GM12874 (cell line): ENCODE measurements around the gene SOHLH2.

Experiments
- TF ChIP-seq, protein P1 (sequence below): IDR thresholded peaks from 2 replicates; pipeline ENCODE4 v1.5.1; 2011; ENCODE audit warnings: low read depth, mild to moderate bottlenecking, control low read depth, low read length, moderate library complexity; ENCODE audit not compliant: insufficient read depth

SOHLH2 gene

GRCh38 chr13:36146511-36147269, 67.7 kb downstream of the SOHLH2 start:
- TF ChIP-seq, protein P1, sequence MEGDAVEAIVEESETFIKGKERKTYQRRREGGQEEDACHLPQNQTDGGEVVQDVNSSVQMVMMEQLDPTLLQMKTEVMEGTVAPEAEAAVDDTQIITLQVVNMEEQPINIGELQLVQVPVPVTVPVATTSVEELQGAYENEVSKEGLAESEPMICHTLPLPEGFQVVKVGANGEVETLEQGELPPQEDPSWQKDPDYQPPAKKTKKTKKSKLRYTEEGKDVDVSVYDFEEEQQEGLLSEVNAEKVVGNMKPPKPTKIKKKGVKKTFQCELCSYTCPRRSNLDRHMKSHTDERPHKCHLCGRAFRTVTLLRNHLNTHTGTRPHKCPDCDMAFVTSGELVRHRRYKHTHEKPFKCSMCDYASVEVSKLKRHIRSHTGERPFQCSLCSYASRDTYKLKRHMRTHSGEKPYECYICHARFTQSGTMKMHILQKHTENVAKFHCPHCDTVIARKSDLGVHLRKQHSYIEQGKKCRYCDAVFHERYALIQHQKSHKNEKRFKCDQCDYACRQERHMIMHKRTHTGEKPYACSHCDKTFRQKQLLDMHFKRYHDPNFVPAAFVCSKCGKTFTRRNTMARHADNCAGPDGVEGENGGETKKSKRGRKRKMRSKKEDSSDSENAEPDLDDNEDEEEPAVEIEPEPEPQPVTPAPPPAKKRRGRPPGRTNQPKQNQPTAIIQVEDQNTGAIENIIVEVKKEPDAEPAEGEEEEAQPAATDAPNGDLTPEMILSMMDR = no peak

DNA sequence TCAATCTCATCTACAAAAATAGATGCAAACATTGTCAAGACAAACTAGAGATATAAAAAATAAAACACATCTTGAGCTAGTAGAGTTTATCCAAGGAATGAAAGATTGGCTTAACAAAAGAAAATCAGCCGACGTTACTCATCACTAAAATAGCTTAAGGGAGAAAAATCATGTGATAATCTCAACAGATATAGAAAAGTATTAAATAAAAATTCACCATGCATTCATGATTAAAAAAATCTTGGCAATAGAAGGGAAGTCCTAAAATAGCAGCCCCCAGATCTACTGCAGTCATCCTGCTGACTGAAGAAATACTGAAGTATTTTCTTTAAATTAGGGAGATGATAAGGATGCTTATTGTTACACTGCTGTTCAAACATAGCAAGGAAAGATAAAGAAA, 70.6 kb downstream of the SOHLH2 start:
- TF ChIP-seq, protein P1 = no peak

DNA sequence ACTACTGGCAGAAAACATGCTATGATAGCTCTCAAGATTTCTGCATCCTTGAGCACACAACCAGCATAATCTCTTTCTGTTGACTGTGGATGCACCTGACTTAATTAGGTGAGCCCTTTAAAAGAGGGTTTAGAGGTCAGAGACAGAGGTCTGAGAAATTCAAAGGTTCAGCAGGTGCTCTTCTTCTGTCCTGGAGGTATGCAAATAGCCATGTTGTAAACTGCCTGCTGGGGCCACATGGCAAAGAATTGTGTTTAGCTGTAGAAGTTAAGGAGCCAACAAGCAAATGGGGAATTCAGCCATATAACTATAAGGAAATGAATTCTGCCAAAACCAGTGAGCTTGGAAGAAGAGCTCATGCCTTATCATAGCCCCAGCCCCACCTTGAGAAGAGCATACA, 71.6 kb downstream of the SOHLH2 start:
- TF ChIP-seq, protein P1 = no peak

DNA sequence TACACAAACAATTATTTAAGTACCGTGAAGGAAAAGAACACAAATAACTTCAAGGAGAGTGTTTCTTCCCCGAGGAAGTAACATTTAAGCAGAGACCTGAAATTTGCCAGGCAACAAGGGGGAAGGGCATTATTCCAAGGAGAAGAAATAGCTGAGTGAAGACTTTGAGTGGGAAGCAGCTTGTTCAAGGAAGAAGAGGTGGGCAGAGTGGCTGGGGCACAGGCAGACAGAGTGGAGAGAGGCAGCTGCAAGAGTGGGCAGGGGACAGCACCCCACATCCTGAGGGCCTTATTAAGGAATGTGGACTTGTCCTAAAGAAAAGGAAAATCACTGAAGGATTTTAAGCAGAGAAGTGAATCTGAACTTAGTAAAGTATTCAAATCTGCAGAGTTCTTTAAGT, 78.5 kb downstream of the SOHLH2 start:
- TF ChIP-seq, protein P1 = no peak

DNA sequence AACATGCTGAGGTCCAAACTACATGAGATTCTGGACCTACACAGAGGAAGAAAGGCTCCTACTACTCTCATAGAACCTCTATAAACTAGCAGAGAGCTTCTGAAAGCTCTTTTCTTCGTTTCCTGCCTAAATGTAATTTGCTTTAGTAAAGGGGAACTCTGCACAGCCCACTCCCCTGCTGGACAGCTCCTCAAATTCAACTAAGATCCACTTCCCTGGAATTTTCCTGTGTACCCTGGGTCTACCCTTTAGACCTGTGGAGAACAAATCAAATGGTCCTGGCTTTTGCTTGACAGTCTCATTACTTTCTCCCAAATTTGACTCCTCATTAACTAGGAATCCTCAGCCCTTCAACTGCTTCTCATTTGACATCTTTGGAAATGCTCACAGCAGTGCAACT, 79.7 kb downstream of the SOHLH2 start:
- TF ChIP-seq, protein P1 = no peak

GRCh38 chr13:36133950-36134626, 80.3 kb downstream of the SOHLH2 start:
- TF ChIP-seq, protein P1 = no peak

GRCh38 chr13:36132376-36132775, 82.0 kb downstream of the SOHLH2 start:
- TF ChIP-seq, protein P1 = no peak
